Right lobe of liver (tissue), 4 donors: ENCODE data around the gene CERS6.

Experiments used
- POLR2A ChIP-seq: fragments of 450-650 bp; IDR thresholded peaks from one replicate; pipeline ENCODE4 v1.6.1; 2017; ENCODE audit warnings: antibody characterized with exemption, mild to moderate bottlenecking
- TF ChIP-seq, protein P1 (sequence below), 4 donors: fragments of 200-600 bp in 3 of 4; fragments of 450-650 bp in 1 of 4; IDR thresholded peaks; one replicate each; pipeline versions ENCODE4 v1.5.1 to v1.8.0; 2016 to 2022; ENCODE audit warnings: antibody characterized with exemption in 4 of 4, mild to moderate bottlenecking in 2 of 4
- donor health status: DM: no; HTN: no; CAD: no.
- donor health status: DM: no; HTN: no; CAD: no.
- donor health status: DM: no; HTN: yes; CAD: no.

DNA sequence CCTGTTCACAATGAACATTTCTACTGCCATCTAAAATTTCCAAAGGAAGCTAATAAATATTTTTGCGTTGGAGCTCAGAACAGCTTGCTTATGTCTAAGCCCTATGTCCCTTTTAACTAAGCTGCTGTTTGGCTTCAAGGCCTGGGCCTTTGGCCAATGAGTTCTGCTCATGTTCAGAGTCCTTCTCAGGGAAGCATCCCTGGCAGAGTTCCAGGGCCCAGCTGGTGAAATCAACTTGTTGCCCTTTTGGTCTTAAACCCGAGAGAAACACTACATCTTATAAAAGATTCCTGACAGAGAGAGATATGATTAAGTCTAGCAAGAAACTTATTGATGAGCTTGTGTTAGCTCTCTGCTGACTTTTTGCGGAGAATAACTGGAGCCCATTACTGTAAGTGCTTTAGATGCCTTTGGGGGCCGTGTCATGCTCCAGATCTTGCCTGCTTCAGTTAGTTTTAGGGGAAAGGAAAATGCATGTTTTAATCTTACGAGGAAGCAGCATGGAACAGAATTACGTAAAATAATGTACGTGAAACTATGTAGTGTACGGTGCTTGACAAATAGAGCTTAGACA is 243.9 kb downstream of the CERS6 start:
- TF ChIP-seq, protein P1, sequence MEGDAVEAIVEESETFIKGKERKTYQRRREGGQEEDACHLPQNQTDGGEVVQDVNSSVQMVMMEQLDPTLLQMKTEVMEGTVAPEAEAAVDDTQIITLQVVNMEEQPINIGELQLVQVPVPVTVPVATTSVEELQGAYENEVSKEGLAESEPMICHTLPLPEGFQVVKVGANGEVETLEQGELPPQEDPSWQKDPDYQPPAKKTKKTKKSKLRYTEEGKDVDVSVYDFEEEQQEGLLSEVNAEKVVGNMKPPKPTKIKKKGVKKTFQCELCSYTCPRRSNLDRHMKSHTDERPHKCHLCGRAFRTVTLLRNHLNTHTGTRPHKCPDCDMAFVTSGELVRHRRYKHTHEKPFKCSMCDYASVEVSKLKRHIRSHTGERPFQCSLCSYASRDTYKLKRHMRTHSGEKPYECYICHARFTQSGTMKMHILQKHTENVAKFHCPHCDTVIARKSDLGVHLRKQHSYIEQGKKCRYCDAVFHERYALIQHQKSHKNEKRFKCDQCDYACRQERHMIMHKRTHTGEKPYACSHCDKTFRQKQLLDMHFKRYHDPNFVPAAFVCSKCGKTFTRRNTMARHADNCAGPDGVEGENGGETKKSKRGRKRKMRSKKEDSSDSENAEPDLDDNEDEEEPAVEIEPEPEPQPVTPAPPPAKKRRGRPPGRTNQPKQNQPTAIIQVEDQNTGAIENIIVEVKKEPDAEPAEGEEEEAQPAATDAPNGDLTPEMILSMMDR (IDR thresholded peaks at IDR 0.05) = no peak
- TF ChIP-seq POLR2A = no peak
